ENCODE measurements around the gene ATP9B. TPM values are rescaled to one million over a fixed set of nuclear protein-coding genes. Genes with fewer than 3 reads are reported as not detected.

Gene ATP9B
- polyA plus RNA-seq, 3 donors, result 7.2 to 20.3 (median 14.0) TPM

DNA sequence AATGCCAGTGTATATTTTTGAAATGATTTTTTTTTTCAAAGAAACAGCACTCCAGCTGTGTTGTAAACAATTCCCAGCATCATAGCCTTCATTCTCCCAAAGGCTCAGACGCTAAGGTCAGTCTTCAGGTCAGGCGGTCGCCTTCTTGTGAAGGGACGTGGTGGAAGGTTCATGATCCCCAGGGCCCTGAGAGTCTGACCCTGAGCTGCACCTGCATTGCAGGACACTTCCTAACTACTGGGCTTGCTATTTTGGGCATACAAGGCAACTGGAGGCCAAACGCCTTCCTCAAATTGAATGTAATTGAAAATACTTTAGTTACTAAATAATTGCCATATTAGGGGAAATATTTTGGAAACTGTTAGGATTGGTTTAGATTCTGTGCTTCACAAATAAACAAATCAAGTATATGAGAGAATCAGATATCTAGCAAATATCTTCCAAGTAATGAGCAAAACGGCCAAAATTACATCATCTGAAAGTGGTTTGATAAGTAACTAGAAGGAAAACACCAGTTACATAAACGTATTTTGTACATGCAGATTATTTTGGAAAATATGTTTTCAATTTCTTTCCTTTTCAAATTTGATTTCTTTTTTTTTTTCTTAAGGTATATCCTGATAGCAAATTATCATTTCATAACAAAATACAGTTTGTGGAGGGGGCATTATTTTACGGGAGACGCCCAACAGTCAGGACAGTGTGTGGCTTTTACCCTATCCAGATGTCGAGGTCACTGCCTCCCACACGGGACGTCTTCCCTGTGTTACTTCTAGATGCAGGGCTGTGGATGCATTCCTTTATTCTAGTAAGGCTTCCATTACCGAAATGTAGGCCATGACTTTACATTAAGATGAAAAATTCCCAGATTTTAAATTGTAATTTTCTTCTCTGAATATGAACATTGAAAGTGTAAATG lies 136.0 kb downstream of the ATP9B start:
- no peak for DNase-seq
- Histone ChIP-seq H3K4me1 (ENCODE audit: control insufficient read depth in 1 of 2, insufficient read depth in 2 of 2, low read length in 2 of 2) (no peaks in the 10 kb centered on the region), H3K9me3 (replicated peaks in 1 of 2; ENCODE audit: control insufficient read depth in 1 of 2, insufficient read depth in 1 of 2, low read length in 2 of 2) (no peaks in the 10 kb centered on the region), H2AFZ (ENCODE audit: insufficient read depth, low read depth, low read length, poor library complexity, severe bottlenecking) (no peak overlapping the region), H3K27me3 (ENCODE audit: control insufficient read depth in 2 of 2, insufficient read depth in 2 of 2, low read length in 2 of 2) (no peaks in the 10 kb centered on the region), H3K27ac (ENCODE audit: low read depth in 1 of 2, low read length in 2 of 2) (no peak overlapping the region), H4K20me1 (ENCODE audit: insufficient read depth, low read length) (peaks cover under 1% of the 10 kb centered on the region), H3K4me3 (replicated peaks in 1 of 3; ENCODE audit: low read depth in 2 of 3, low read length in 3 of 3) (no peak overlapping the region), H3K36me3 (replicated peaks in 1 of 2; ENCODE audit: control insufficient read depth in 1 of 2, insufficient read depth in 2 of 2, low read length in 2 of 2) (peaks cover 12 to 34% of the 10 kb centered on the region in 2 donors), H3K9ac (ENCODE audit: insufficient read depth, low read length, poor library complexity, severe bottlenecking) (no peak overlapping the region), H3K79me2 (ENCODE audit: insufficient read depth, low read length) (no peaks in the 10 kb centered on the region), H3K4me2 (replicated peaks; ENCODE audit: extremely low read depth, low read length, poor library complexity, severe bottlenecking) (no peak overlapping the region)
- peaks cover 4% of the 10 kb centered on the region for H3K4me1 Mint-ChIP-seq
- intact Hi-C loops (cut with micrococcal nuclease), result no loop called here
- TF ChIP-seq CTCF (IDR thresholded peaks at IDR 0.05), result no peak
- peaks cover 0 to 2% (median 0%) of the 10 kb centered on the region in 3 donors for H3K27me3 Mint-ChIP-seq (ENCODE audit: low read depth in 3 of 3)
- H3K27ac Mint-ChIP-seq, result no peak overlapping the region
- no peak overlapping the region for H3K4me3 Mint-ChIP-seq
- H3K36me3 Mint-ChIP-seq, result peaks cover 25 to 31% of the 10 kb centered on the region in 2 donors
- WGBS (ENCODE audit: insufficient coverage), result 100% methylated on average over 3 of the region's 13 CpGs
- H3K9me3 Mint-ChIP-seq, result no peaks in the 10 kb centered on the region

- Mint-ChIP-seq H3K4me1 (peaks cover 5% of the 10 kb centered on the region), H3K27ac (no peak overlapping the region), H3K4me3 (no peak overlapping the region), H3K9me3 (no peaks in the 10 kb centered on the region), H3K27me3 (ENCODE audit: low read depth in 3 of 3) (peaks cover 0 to 2% (median 0%) of the 10 kb centered on the region in 3 donors), H3K36me3 (peaks cover 25 to 31% of the 10 kb centered on the region in 2 donors)
- no peaks in the 10 kb centered on the region for H3K9me3 ChIP-seq (replicated peaks in 1 of 2; ENCODE audit: control insufficient read depth in 1 of 2, insufficient read depth in 1 of 2, low read length in 2 of 2)
- no CpG with 5 or more reads among the region's 4 CpGs for WGBS (ENCODE audit: insufficient coverage)
- intact Hi-C loops (cut with micrococcal nuclease), result no loop called here
- TF ChIP-seq CTCF (IDR thresholded peaks at IDR 0.05), result no peak
- no peak overlapping the region for H2AFZ ChIP-seq (ENCODE audit: insufficient read depth, low read depth, low read length, poor library complexity, severe bottlenecking)
- no peak overlapping the region for H3K27ac ChIP-seq (ENCODE audit: low read depth in 1 of 2, low read length in 2 of 2)
- no peaks in the 10 kb centered on the region for H3K4me1 ChIP-seq (ENCODE audit: control insufficient read depth in 1 of 2, insufficient read depth in 2 of 2, low read length in 2 of 2)
- DNase-seq, result no peak
- no peaks in the 10 kb centered on the region for H3K27me3 ChIP-seq (ENCODE audit: control insufficient read depth in 2 of 2, insufficient read depth in 2 of 2, low read length in 2 of 2)
- H3K4me3 ChIP-seq (replicated peaks in 1 of 3; ENCODE audit: low read depth in 2 of 3, low read length in 3 of 3), result no peak overlapping the region
- H3K9ac ChIP-seq (ENCODE audit: insufficient read depth, low read length, poor library complexity, severe bottlenecking), result no peak overlapping the region
- no peak overlapping the region for H3K4me2 ChIP-seq (replicated peaks; ENCODE audit: extremely low read depth, low read length, poor library complexity, severe bottlenecking)
- H3K36me3 ChIP-seq (replicated peaks in 1 of 2; ENCODE audit: control insufficient read depth in 1 of 2, insufficient read depth in 2 of 2, low read length in 2 of 2), result peaks cover 12 to 34% of the 10 kb centered on the region in 2 donors
- peaks cover 5% of the 10 kb centered on the region for H4K20me1 ChIP-seq (ENCODE audit: insufficient read depth, low read length)
- H3K79me2 ChIP-seq (ENCODE audit: insufficient read depth, low read length), result no peaks in the 10 kb centered on the region
These were observed 137.2 kb downstream of the ATP9B start for GRCh38 chr18:79206444-79206843.

Data from CD14-positive monocyte (primary cell).